HEK293 (cell line): ENCODE measurements around the gene PRG2.

ENCODE experiments used
- CTCF ChIA-PET: fragments of 350-600 bp; formaldehyde crosslinking; extraction: SDS; loops from one replicate; lab custom pipeline; 2021; ENCODE audit warnings: antibody characterized with exemption; lab: Yijun Ruan, JAX
- POLR2A ChIA-PET: fragments of 300-600 bp; formaldehyde crosslinking; extraction: SDS; loops from one replicate; lab custom pipeline; 2020; ENCODE audit warnings: antibody characterized with exemption, inconsistent platforms; lab: Yijun Ruan, JAX
- H3K27ac ChIP-seq: fragments of 200-500 bp; sonication (Bioruptor generic); 2 replicates; pipeline ENCODE4 v1.5.1; 2014; ENCODE audit warnings: low read depth, low read length, control low read depth, inconsistent platforms; ENCODE audit errors: extremely low read depth
- H3K36me3 ChIP-seq, 2 experiments: fragments of 200-500 bp in 1 of 2; sonication (Bioruptor generic) in 1 of 2; 1 replicate in 1 of 2; 2 replicates in 1 of 2; pipeline ENCODE4 v1.5.1; 2014 to 2017; ENCODE audit warnings: inconsistent platforms in 2 of 2, low read length in 2 of 2; ENCODE audit not compliant: control insufficient read depth in 2 of 2, insufficient read depth in 1 of 2
- H3K4me1 ChIP-seq: fragments of 200-500 bp; sonication (Bioruptor generic); 2 replicates; pipeline ENCODE4 v1.5.1; 2014; ENCODE audit warnings: mild to moderate bottlenecking, low read length, inconsistent platforms; ENCODE audit not compliant: control insufficient read depth, insufficient read depth
- H3K4me3 ChIP-seq: 2 replicates; pipeline ENCODE4 v1.5.1; 2011; ENCODE audit warnings: low read depth, mild to moderate bottlenecking, control low read depth, low read length, moderate library complexity
- H3K9me3 ChIP-seq: fragments of 200-500 bp; sonication (Bioruptor generic); 2 replicates; pipeline ENCODE4 v1.5.1; 2014; ENCODE audit warnings: low read depth, low read length, inconsistent platforms; ENCODE audit not compliant: control insufficient read depth, insufficient read depth
- BCL6B ChIP-seq: fragments of 450-650 bp; formaldehyde crosslinking; IDR thresholded peaks from 2 replicates; pipeline ENCODE4 v1.5.1; 2017; ENCODE audit warnings: missing biosample characterization, missing genetic modification characterization
- PBX3 ChIP-seq: sonication (generic); formaldehyde crosslinking; IDR thresholded peaks from 2 replicates; pipeline ENCODE4 v1.8.1; 2022; ENCODE audit warnings: mild to moderate bottlenecking, moderate library complexity, missing genetic modification reagents
- PRDM10 ChIP-seq: fragments of 450-650 bp; formaldehyde crosslinking; IDR thresholded peaks from 2 replicates; pipeline ENCODE4 v1.5.1; 2016; ENCODE audit warnings: missing biosample characterization, missing genetic modification characterization
- PRDM4 ChIP-seq: fragments of 450-650 bp; formaldehyde crosslinking; IDR thresholded peaks from 2 replicates; pipeline ENCODE4 v1.5.1; 2017; ENCODE audit warnings: missing biosample characterization, missing genetic modification characterization
- SALL2 ChIP-seq: fragments of 450-650 bp; formaldehyde crosslinking; IDR thresholded peaks from 2 replicates; pipeline ENCODE4 v1.5.0; 2017; ENCODE audit warnings: missing biosample characterization, mild to moderate bottlenecking, missing genetic modification characterization, borderline replicate concordance
- SCRT2 ChIP-seq: fragments of 450-650 bp; formaldehyde crosslinking; IDR thresholded peaks from 2 replicates; pipeline ENCODE4 v1.5.1; 2016; ENCODE audit warnings: missing biosample characterization, missing genetic modification characterization
- ZEB2 ChIP-seq: fragments of 450-650 bp; formaldehyde crosslinking; IDR thresholded peaks from 2 replicates; pipeline ENCODE4 v1.5.1; 2016; ENCODE audit warnings: missing biosample characterization, missing genetic modification characterization
- ZFP41 ChIP-seq: fragments of 450-650 bp; formaldehyde crosslinking; IDR thresholded peaks from 2 replicates; pipeline ENCODE4 v1.5.1; 2016; ENCODE audit warnings: missing biosample characterization, missing genetic modification characterization, borderline replicate concordance
- ZNF19 ChIP-seq: fragments of 450-650 bp; formaldehyde crosslinking; IDR thresholded peaks from 2 replicates; pipeline ENCODE4; 2016; ENCODE audit warnings: missing biosample characterization, missing genetic modification characterization, low read depth
- ZNF202 ChIP-seq: fragments of 450-650 bp; formaldehyde crosslinking; IDR thresholded peaks from 2 replicates; pipeline ENCODE4 v1.5.1; 2016; ENCODE audit warnings: missing biosample characterization, missing genetic modification characterization, borderline replicate concordance
- ZNF324 ChIP-seq: fragments of 450-650 bp; formaldehyde crosslinking; IDR thresholded peaks from 2 replicates; pipeline ENCODE4 v1.5.1; 2016; ENCODE audit warnings: missing biosample characterization, missing genetic modification characterization
- ZNF354C ChIP-seq: fragments of 450-650 bp; formaldehyde crosslinking; IDR thresholded peaks from 2 replicates; pipeline ENCODE4 v1.5.1; 2016; ENCODE audit warnings: missing biosample characterization, missing genetic modification characterization, low read depth, borderline replicate concordance
- ZNF366 ChIP-seq: fragments of 450-650 bp; formaldehyde crosslinking; conservative IDR thresholded peaks from 2 replicates; pipeline ENCODE4 v1.5.1; 2016; ENCODE audit warnings: missing biosample characterization, missing genetic modification characterization
- ZNF488 ChIP-seq: fragments of 450-650 bp; formaldehyde crosslinking; IDR thresholded peaks from 2 replicates; pipeline ENCODE4 v1.5.1; 2016; ENCODE audit warnings: missing biosample characterization, missing genetic modification characterization
- ZNF580 ChIP-seq: fragments of 450-650 bp; formaldehyde crosslinking; IDR thresholded peaks from 2 replicates; pipeline ENCODE4 v1.5.1; 2016; ENCODE audit warnings: missing biosample characterization, missing genetic modification characterization
- ZNF629 ChIP-seq: fragments of 450-650 bp; formaldehyde crosslinking; IDR thresholded peaks from 2 replicates; pipeline ENCODE4 v1.5.1; 2017; ENCODE audit warnings: missing biosample characterization, missing genetic modification characterization
- ZNF639 ChIP-seq: fragments of 450-650 bp; formaldehyde crosslinking; IDR thresholded peaks from 2 replicates; pipeline ENCODE4 v1.5.1; 2016; ENCODE audit warnings: missing biosample characterization, missing genetic modification characterization
- ZNF76 ChIP-seq: fragments of 450-650 bp; formaldehyde crosslinking; IDR thresholded peaks from 2 replicates; pipeline ENCODE4; 2016; ENCODE audit warnings: low read depth, missing biosample characterization, missing genetic modification characterization, borderline replicate concordance
- ZNF777 ChIP-seq: fragments of 450-650 bp; formaldehyde crosslinking; IDR thresholded peaks from 2 replicates; pipeline ENCODE4 v1.5.1; 2017; ENCODE audit warnings: missing biosample characterization, missing genetic modification characterization, borderline replicate concordance
- ZNF785 ChIP-seq: fragments of 450-650 bp; formaldehyde crosslinking; IDR thresholded peaks from 2 replicates; pipeline ENCODE4 v1.5.1; 2016; ENCODE audit warnings: missing biosample characterization, missing genetic modification characterization
- ZNF791 ChIP-seq: fragments of 450-650 bp; formaldehyde crosslinking; IDR thresholded peaks from 2 replicates; pipeline ENCODE4 v1.5.1; 2016; ENCODE audit warnings: missing biosample characterization, missing genetic modification characterization
- ZNF830 ChIP-seq: fragments of 450-650 bp; IDR thresholded peaks from 2 replicates; pipeline ENCODE4 v1.5.0; 2018; ENCODE audit warnings: missing biosample characterization, missing genetic modification characterization, low read depth, mild to moderate bottlenecking, moderate library complexity
- ZSCAN30 ChIP-seq: fragments of 450-650 bp; IDR thresholded peaks from 2 replicates; pipeline ENCODE4 v1.5.1; 2018; ENCODE audit warnings: missing biosample characterization, mild to moderate bottlenecking, missing genetic modification characterization, moderate library complexity
- ZSCAN5A ChIP-seq: fragments of 450-650 bp; formaldehyde crosslinking; IDR thresholded peaks from 2 replicates; pipeline ENCODE4 v1.5.1; 2016; ENCODE audit warnings: missing biosample characterization, missing genetic modification characterization

The PRG2 gene

GRCh38 chr11:57375490-57375889 lies 15.0 kb downstream of the PRG2 start:
- TF ChIP-seq ZEB2 (no peak), ZNF202 (tag by site-specific recombination) (no peak), ZNF324 (tag by site-specific recombination) (no peak), SCRT2 (no peak), ZNF354C (no peak), ZNF639 (tag by site-specific recombination) (no peak), SALL2 (no peak), ZNF830 (tag by site-specific recombination) (no peak), ZNF785 (tag by site-specific recombination) (no peak), ZNF791 (no peak), ZNF629 (tag by site-specific recombination) (no peak), ZNF366 (no peak), PRDM10 (tag by site-specific recombination) (no peak), ZSCAN5A (tag by site-specific recombination) (no peak), BCL6B (tag by site-specific recombination) (no peak), PBX3 (CRISPR knock-in tag) (no peak), ZSCAN30 (no peak), ZNF19 (tag by site-specific recombination) (no peak)
- TF ChIP-seq, all 188 proteins: peak for 0
- Histone ChIP-seq H3K4me3 (no peak overlapping the region), H3K9me3 (no peaks in the 10 kb centered on the region), H3K4me1 (no peaks in the 10 kb centered on the region), H3K36me3 (no peaks in the 10 kb centered on the region), H3K27ac (no peak overlapping the region)
- POLR2A ChIA-PET = no interaction called here
- CTCF ChIA-PET = no interaction called here

- Histone ChIP-seq H3K4me3 (no peak overlapping the region), H3K27ac (no peak overlapping the region), H3K36me3 (no peaks in the 10 kb centered on the region), H3K4me1 (no peaks in the 10 kb centered on the region), H3K9me3 (no peaks in the 10 kb centered on the region)
- ChIA-PET POLR2A (no interaction called here), CTCF (no interaction called here)
- TF ChIP-seq ZNF791 (no peak), PRDM4 (tag by site-specific recombination) (no peak), ZNF488 (tag by site-specific recombination) (no peak), ZNF580 (tag by site-specific recombination) (no peak), ZNF777 (tag by site-specific recombination) (no peak), ZFP41 (tag by site-specific recombination) (no peak), ZNF76 (tag by site-specific recombination) (no peak)
Measured at GRCh38 chr11:57374966-57375365, 15.5 kb downstream of the PRG2 start.
